CD14-positive monocyte (primary cell): ENCODE data around the gene TERC. TPM values are rescaled to one million over a fixed set of nuclear protein-coding genes. Genes with fewer than 3 reads are reported as not detected.

Experiments
- DNase-seq, 3 donors: peaks; one replicate each; pipeline ENCODE4 v3.0.0-alpha.2; 2011 to 2022
- H2AFZ ChIP-seq: 2 replicates; pipeline ENCODE4 v1.6.0; 2012; ENCODE audit warnings: mild to moderate bottlenecking, low read depth, low read length, inconsistent platforms; ENCODE audit not compliant: insufficient read depth, poor library complexity, severe bottlenecking
- H3K27ac ChIP-seq, 2 donors: 1 replicate in 1 of 2; 2 replicates in 1 of 2; pipeline ENCODE4 v1.5.1; 2012 to 2013; ENCODE audit warnings: low read length in 2 of 2, control low read depth in 1 of 2, inconsistent platforms in 1 of 2, low read depth in 1 of 2, mild to moderate bottlenecking in 1 of 2
- H3K27me3 ChIP-seq, 2 donors: one replicate each; pipeline versions ENCODE4 v1.6.0 to v1.6.1; 2011 to 2013; ENCODE audit warnings: low read length in 2 of 2; ENCODE audit not compliant: control insufficient read depth in 2 of 2, insufficient read depth in 2 of 2
- H3K36me3 ChIP-seq, 2 donors: replicated peaks in 1 of 2; 1 replicate in 1 of 2; 2 replicates in 1 of 2; pipeline versions ENCODE4 v1.5.1 to v1.6.1; 2012 to 2013; ENCODE audit warnings: low read length in 2 of 2, control low read depth in 1 of 2, inconsistent platforms in 1 of 2, mild to moderate bottlenecking in 1 of 2; ENCODE audit not compliant: insufficient read depth in 2 of 2, control insufficient read depth in 1 of 2
- H3K4me1 ChIP-seq, 2 donors: 1 replicate in 1 of 2; 2 replicates in 1 of 2; pipeline versions ENCODE4 v1.5.1 to v1.6.1; 2012 to 2013; ENCODE audit warnings: low read length in 2 of 2, control low read depth in 1 of 2, inconsistent platforms in 1 of 2, mild to moderate bottlenecking in 1 of 2, moderate library complexity in 1 of 2; ENCODE audit not compliant: insufficient read depth in 2 of 2, control insufficient read depth in 1 of 2
- H3K4me2 ChIP-seq: replicated peaks from 2 replicates; pipeline ENCODE3; 2012; ENCODE audit warnings: low read length, moderate library complexity, mild to moderate bottlenecking; ENCODE audit not compliant: poor library complexity, severe bottlenecking; ENCODE audit errors: extremely low read depth
- H3K4me3 ChIP-seq, 3 experiments: fragments of 200-600 bp in 1 of 3; sonication (generic) in 1 of 3; replicated peaks in 1 of 3; 1 replicate in 2 of 3; 2 replicates in 1 of 3; pipeline ENCODE4 v1.5.1; 2011 to 2013; ENCODE audit warnings: low read length in 3 of 3, mild to moderate bottlenecking in 3 of 3, control low read depth in 2 of 3, low read depth in 2 of 3, inconsistent platforms in 1 of 3, moderate library complexity in 1 of 3
- H3K79me2 ChIP-seq: 2 replicates; pipeline ENCODE4 v1.6.0; 2012; ENCODE audit warnings: mild to moderate bottlenecking, control low read depth, inconsistent platforms, low read length, moderate library complexity; ENCODE audit not compliant: insufficient read depth
- H3K9ac ChIP-seq: 2 replicates; pipeline ENCODE4 v1.6.0; 2017; ENCODE audit warnings: low read length, mild to moderate bottlenecking; ENCODE audit not compliant: insufficient read depth, poor library complexity, severe bottlenecking
- H3K9me3 ChIP-seq, 2 donors: replicated peaks in 1 of 2; 1 replicate in 1 of 2; 2 replicates in 1 of 2; pipeline versions ENCODE4 v1.5.1 to v1.6.1; 2012 to 2013; ENCODE audit warnings: low read length in 2 of 2, control low read depth in 1 of 2; ENCODE audit not compliant: control insufficient read depth in 1 of 2, insufficient read depth in 1 of 2
- H4K20me1 ChIP-seq: 2 replicates; pipeline ENCODE4 v1.6.0; 2012; ENCODE audit warnings: mild to moderate bottlenecking, low read length, control low read depth, moderate library complexity; ENCODE audit not compliant: insufficient read depth
- H3K27ac Mint-ChIP-seq, 7 donors: one replicate each; pipeline ENCODE4 v1.8.0; 2020; ENCODE audit warnings: mild to moderate bottlenecking in 7 of 7, mixed read lengths in 7 of 7, moderate library complexity in 6 of 7, inconsistent platforms in 2 of 7
- H3K27me3 Mint-ChIP-seq, 3 donors: one replicate each; pipeline ENCODE4 v1.8.0; 2021 to 2022; ENCODE audit warnings: low read depth in 3 of 3, mild to moderate bottlenecking in 3 of 3, mixed read lengths in 3 of 3, moderate library complexity in 3 of 3, inconsistent platforms in 1 of 3
- H3K36me3 Mint-ChIP-seq, 2 donors: one replicate each; pipeline ENCODE4 v1.8.0; 2020; ENCODE audit warnings: mixed read lengths in 2 of 2, inconsistent platforms in 1 of 2, mild to moderate bottlenecking in 1 of 2
- H3K4me1 Mint-ChIP-seq: one replicate; pipeline ENCODE4 v1.8.0; 2020; ENCODE audit warnings: mild to moderate bottlenecking, mixed read lengths
- H3K4me3 Mint-ChIP-seq, 2 donors: one replicate each; pipeline ENCODE4 v1.8.0; 2020; ENCODE audit warnings: mild to moderate bottlenecking in 2 of 2, mixed read lengths in 2 of 2, moderate library complexity in 1 of 2
- H3K9me3 Mint-ChIP-seq, 7 donors: one replicate each; pipeline ENCODE4 v1.8.0; 2020 to 2022; ENCODE audit warnings: mixed read lengths in 7 of 7, mild to moderate bottlenecking in 6 of 7, moderate library complexity in 6 of 7, inconsistent platforms in 2 of 7
- WGBS: methylation state at CpG from one replicate; pipeline ENCODE4 v1.1.5; 2013; ENCODE audit warnings: missing lambda C conversion rate; ENCODE audit not compliant: insufficient coverage; 5-methylcytosine and 5-hydroxymethylcytosine counted together
- intact Hi-C, 2 donors: fragments of 100-400 bp; cut with micrococcal nuclease; formaldehyde crosslinking; loops; one replicate each; pipeline versions ENCODE4 v1.15.0 to v1.15.1; 2023
- polyA plus RNA-seq, 3 donors: library from polyadenylated mRNA; depleted of rRNA in 1 of 3; unstranded in 2 of 3; stranded (reverse) in 1 of 3; fragments of 300-500 nt in 2 of 3; fragments of >200 nt in 1 of 3; fragmentation: Illumina TruSeq in 2 of 3; gene quantifications; 1 replicate in 2 of 3; 2 replicates in 1 of 3; pipeline ENCODE4 v1.2.3, GENCODE V29; 2012 to 2021
- TF ChIP-seq, protein P1 (sequence below): fragments of 200-600 bp; IDR thresholded peaks from one replicate; pipeline ENCODE4 v1.8.0; 2022; ENCODE audit warnings: antibody characterized with exemption, mild to moderate bottlenecking

The TERC gene
- polyA plus RNA-seq, 3 donors = 0.33 to 0.76 TPM; not detected in 1

DNA sequence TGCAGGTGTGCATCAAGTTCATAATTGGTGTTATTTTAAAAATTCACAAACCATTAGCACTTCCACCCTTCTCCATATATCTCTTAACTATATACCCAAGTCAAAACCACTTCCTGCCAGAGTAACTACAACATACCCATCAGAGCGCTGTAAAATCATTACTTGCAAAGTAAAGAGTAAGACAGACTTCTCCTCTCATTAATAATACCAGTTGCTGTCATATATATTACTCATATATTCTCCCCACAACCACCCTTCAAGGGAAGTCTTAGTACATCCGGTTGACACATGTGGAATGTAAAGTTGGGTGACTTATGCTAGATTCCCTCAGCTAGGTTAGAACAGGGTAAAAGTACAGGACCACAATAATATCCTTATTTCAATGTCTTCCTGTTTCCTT, 5.6 kb downstream of the TERC start:
- TF ChIP-seq, protein P1, sequence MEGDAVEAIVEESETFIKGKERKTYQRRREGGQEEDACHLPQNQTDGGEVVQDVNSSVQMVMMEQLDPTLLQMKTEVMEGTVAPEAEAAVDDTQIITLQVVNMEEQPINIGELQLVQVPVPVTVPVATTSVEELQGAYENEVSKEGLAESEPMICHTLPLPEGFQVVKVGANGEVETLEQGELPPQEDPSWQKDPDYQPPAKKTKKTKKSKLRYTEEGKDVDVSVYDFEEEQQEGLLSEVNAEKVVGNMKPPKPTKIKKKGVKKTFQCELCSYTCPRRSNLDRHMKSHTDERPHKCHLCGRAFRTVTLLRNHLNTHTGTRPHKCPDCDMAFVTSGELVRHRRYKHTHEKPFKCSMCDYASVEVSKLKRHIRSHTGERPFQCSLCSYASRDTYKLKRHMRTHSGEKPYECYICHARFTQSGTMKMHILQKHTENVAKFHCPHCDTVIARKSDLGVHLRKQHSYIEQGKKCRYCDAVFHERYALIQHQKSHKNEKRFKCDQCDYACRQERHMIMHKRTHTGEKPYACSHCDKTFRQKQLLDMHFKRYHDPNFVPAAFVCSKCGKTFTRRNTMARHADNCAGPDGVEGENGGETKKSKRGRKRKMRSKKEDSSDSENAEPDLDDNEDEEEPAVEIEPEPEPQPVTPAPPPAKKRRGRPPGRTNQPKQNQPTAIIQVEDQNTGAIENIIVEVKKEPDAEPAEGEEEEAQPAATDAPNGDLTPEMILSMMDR = no peak
- no peaks in the 10 kb centered on the region for H3K9me3 ChIP-seq
- no peak overlapping the region for H3K27ac ChIP-seq
- Mint-ChIP-seq H3K4me3 (no peak overlapping the region), H3K27ac (no peak overlapping the region), H3K36me3 (no peaks in the 10 kb centered on the region), H3K4me1 (peaks cover 13% of the 10 kb centered on the region), H3K27me3 (peaks cover 2 to 8% (median 2%) of the 10 kb centered on the region in 3 donors), H3K9me3 (peaks cover 0 to 8% (median 2%) of the 10 kb centered on the region in 7 donors)
- no peaks in the 10 kb centered on the region for H3K79me2 ChIP-seq
- no peak overlapping the region for H3K4me2 ChIP-seq
- H3K4me1 ChIP-seq = peaks cover 9 to 11% of the 10 kb centered on the region in 2 donors
- H3K36me3 ChIP-seq = no peaks in the 10 kb centered on the region
- peak overlapping the region; percentile 6 for H2AFZ ChIP-seq
- no peaks in the 10 kb centered on the region for H4K20me1 ChIP-seq
- no peaks in the 10 kb centered on the region for H3K27me3 ChIP-seq
- H3K9ac ChIP-seq = no peak overlapping the region
- peak in 1 of 3 donors; percentile 34 for DNase-seq
- no CpG with 5 or more reads among the region's 2 CpGs for WGBS
- no peak overlapping the region for H3K4me3 ChIP-seq
- intact Hi-C loops = no loop called here

DNA sequence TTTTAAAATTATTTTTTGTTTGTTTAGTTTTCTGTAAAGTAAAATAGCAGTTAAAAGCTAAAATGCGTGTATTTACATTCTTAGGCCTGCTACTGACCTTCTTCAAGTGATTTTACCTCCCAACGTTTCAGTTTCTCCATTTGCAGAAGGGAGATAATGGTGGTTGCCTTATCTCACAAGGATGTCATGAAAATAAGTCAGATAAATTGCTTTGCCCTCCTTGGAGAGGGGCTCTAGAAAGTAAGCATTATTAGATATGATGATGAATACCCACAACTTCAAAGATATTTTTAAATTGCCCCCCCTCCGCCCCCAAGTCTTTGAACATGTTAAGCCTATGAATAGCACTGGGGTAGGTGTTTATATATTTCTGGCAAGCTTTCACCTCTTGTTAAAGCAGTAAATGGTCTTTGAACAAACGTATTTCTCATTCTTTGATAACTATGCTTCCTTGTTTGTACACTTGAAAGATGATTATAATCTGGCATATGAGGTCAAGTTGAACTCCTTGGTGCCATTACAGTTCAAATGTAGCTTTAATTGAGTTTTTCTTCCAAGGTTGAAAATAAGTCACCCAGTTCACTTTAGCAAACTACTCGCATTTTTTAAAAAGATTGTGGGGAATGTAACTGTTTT, 6.4 kb downstream of the TERC start:
- Histone ChIP-seq H3K79me2 (no peaks in the 10 kb centered on the region), H3K4me3 (no peak overlapping the region), H4K20me1 (no peaks in the 10 kb centered on the region), H3K36me3 (no peaks in the 10 kb centered on the region), H3K4me1 (peaks cover 4% of the 10 kb centered on the region in 2 donors), H3K27ac (no peak overlapping the region), H2AFZ (peak overlapping the region; percentile 15), H3K9ac (no peak overlapping the region), H3K4me2 (no peak overlapping the region), H3K27me3 (no peaks in the 10 kb centered on the region), H3K9me3 (no peaks in the 10 kb centered on the region)
- DNase-seq = no peak
- peaks cover under 1 to 8% (median 2%) of the 10 kb centered on the region in 7 donors for H3K9me3 Mint-ChIP-seq
- H3K36me3 Mint-ChIP-seq = no peaks in the 10 kb centered on the region
- intact Hi-C loops = no loop called here
- H3K27me3 Mint-ChIP-seq = peaks cover 2 to 10% (median 2%) of the 10 kb centered on the region in 3 donors
- TF ChIP-seq, protein P1 = no peak
- no peak overlapping the region for H3K4me3 Mint-ChIP-seq
- WGBS = no CpG with 5 or more reads among the region's 5 CpGs
- peaks cover 8% of the 10 kb centered on the region for H3K4me1 Mint-ChIP-seq
- H3K27ac Mint-ChIP-seq = no peak overlapping the region
